Measurements from ENCODE around the gene FGR. TPM values are rescaled to one million over a fixed set of nuclear protein-coding genes. Genes with fewer than 3 reads are reported as not detected.

FGR gene
- total RNA-seq, 1 donor from 2014 or later: 28.6 TPM

DNA sequence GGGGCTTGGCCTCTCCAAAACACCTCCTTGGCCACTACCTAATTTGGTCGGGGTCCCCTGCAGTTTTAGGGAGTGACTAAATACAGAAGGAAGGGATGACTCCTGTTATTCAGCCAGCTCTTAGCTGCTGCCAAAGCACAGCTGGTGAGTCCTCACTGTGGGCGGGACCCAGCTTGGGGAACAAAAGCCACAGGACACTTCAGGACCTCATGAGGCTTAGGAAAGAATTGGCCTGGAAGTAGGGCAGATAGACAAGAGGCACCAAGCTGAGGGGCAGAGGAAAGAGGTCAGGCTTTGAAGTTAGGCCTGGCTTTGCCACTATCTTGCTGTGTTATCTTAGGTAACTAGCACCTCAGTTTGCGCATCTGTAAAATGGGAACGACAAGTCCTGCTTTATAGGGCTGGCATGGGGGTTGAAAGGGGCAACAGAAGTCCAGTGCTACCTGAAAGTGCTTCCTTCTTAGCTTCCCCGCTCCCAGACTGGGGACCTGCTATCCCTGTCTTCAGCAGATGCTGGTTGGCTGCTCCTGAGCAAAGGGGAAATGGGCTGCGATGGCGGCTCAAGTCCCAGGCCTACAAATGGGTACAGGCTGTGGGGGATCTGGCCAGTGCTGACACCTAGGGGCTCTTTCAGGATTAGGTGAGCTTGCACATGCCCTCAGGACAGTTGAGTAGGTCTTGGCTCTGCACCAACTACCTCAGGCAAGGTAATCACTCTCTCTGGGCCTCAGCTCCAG lies 21.3 kb upstream of the FGR start:
- H3K4me3 Mint-ChIP-seq: no peak overlapping the region
- POLR2A ChIA-PET: interaction anchor here (1.5 to 8.3 kb wide), 3 partner anchors 12 to 27 kb away, joined by 5 to 271 read pairs (median 6); partner anchors contain the start of gene FGR
- CTCF ChIA-PET: interaction anchor here (1.0 to 1.6 kb wide), 5 partner anchors 12 to 49 kb away, joined by 3 to 8 read pairs (median 4); no protein-coding TSS in a partner anchor
- H3K27me3 Mint-ChIP-seq: no peaks in the 10 kb centered on the region
- DNase-seq (no peak), ATAC-seq (ENCODE audit: low read depth) (no peak)
- H3K9me3 Mint-ChIP-seq: no peaks in the 10 kb centered on the region
- TF ChIP-seq, protein P1, sequence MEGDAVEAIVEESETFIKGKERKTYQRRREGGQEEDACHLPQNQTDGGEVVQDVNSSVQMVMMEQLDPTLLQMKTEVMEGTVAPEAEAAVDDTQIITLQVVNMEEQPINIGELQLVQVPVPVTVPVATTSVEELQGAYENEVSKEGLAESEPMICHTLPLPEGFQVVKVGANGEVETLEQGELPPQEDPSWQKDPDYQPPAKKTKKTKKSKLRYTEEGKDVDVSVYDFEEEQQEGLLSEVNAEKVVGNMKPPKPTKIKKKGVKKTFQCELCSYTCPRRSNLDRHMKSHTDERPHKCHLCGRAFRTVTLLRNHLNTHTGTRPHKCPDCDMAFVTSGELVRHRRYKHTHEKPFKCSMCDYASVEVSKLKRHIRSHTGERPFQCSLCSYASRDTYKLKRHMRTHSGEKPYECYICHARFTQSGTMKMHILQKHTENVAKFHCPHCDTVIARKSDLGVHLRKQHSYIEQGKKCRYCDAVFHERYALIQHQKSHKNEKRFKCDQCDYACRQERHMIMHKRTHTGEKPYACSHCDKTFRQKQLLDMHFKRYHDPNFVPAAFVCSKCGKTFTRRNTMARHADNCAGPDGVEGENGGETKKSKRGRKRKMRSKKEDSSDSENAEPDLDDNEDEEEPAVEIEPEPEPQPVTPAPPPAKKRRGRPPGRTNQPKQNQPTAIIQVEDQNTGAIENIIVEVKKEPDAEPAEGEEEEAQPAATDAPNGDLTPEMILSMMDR (IDR thresholded peaks at IDR 0.05): no peak
- intact Hi-C loops (cut with micrococcal nuclease): no loop called here
- H3K36me3 Mint-ChIP-seq (ENCODE audit: low read depth): peaks cover 3% of the 10 kb centered on the region
- peaks cover 49% of the 10 kb centered on the region for H3K4me1 Mint-ChIP-seq
- peak overlapping the region; percentile 66 for H3K27ac Mint-ChIP-seq

GRCh38 chr1:27655151-27655937 lies 20.4 kb upstream of the FGR start:
- CTCF ChIA-PET: interaction anchor here (1.4 to 1.6 kb wide), 2 partner anchors 11 to 14 kb away, joined by 3 to 8 read pairs; no protein-coding TSS in a partner anchor
- POLR2A ChIA-PET: interaction anchor here (1.5 to 8.3 kb wide), 3 partner anchors 11 to 26 kb away, joined by 5 to 271 read pairs (median 6); partner anchors contain the start of gene FGR
- H3K27me3 Mint-ChIP-seq: no peaks in the 10 kb centered on the region
- ATAC-seq (ENCODE audit: low read depth): no peak
- peak overlapping the region; percentile 4 for H3K27ac Mint-ChIP-seq
- peaks cover 39% of the 10 kb centered on the region for H3K4me1 Mint-ChIP-seq
- intact Hi-C loops (cut with micrococcal nuclease): no loop called here
- peaks cover 3% of the 10 kb centered on the region for H3K36me3 Mint-ChIP-seq (ENCODE audit: low read depth)
- TF ChIP-seq, protein P1 (IDR thresholded peaks at IDR 0.05): no peak
- DNase-seq: no peak
- no peaks in the 10 kb centered on the region for H3K9me3 Mint-ChIP-seq
- no peak overlapping the region for H3K4me3 Mint-ChIP-seq

DNA sequence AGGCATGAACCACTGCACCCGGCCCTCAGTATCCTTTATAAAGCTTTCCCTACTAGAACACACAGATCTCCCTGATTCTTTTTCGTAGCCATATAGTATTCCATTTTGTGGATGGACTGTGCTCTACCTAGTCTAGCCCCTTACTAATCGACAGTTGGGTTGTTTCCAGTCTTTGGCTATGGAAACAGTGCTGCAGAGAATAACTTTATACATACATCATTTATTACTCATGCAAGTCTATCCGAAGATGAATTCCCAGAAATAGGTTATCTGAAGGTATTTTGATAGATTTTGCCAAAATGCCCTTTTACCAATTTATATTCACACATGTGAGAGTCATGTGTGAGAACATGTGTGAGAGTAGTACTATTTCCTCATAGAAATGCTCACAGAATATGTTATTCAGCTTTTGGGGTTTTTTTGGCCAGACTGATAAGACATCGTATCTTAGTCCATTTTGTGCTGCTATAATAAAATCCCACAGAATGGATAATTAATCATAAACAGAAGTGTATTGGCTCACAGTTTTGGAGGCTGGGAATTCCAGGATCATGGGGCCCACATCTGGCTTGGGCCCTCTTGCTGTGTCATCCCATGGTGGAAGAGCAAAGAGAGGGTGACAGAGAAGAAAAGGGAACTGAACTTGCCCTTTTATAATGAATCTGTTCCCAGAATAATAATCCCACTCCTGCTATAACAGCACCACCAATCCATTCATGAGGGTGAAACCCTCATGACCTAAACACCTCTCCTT lies 17.3 kb upstream of the FGR start:
- POLR2A ChIA-PET: interaction anchor here (0.5 kb wide), 1 partner anchor 12 kb away, joined by 4 read pairs; no protein-coding TSS in a partner anchor
- Mint-ChIP-seq H3K4me3 (no peak overlapping the region), H3K36me3 (ENCODE audit: low read depth) (no peaks in the 10 kb centered on the region), H3K9me3 (no peaks in the 10 kb centered on the region), H3K27me3 (no peaks in the 10 kb centered on the region), H3K4me1 (peaks cover 14% of the 10 kb centered on the region), H3K27ac (no peak overlapping the region)
- intact Hi-C loops (cut with micrococcal nuclease): no loop called here
- ATAC-seq (ENCODE audit: low read depth): no peak
- TF ChIP-seq, protein P1 (IDR thresholded peaks at IDR 0.05): no peak
- no peak for DNase-seq
- CTCF ChIA-PET: interaction anchor here (1.8 kb wide), 1 partner anchor 9 kb away, joined by 6 read pairs; no protein-coding TSS in a partner anchor

- H3K27ac Mint-ChIP-seq: no peak overlapping the region
Measured at GRCh38 chr1:27650539-27651175, 15.7 kb upstream of the FGR start.

More at GRCh38 chr1:27650539-27651175, 15.7 kb upstream of the FGR start:
- no peaks in the 10 kb centered on the region for H3K36me3 Mint-ChIP-seq (ENCODE audit: low read depth)
- DNase-seq: no peak
- H3K27me3 Mint-ChIP-seq: no peaks in the 10 kb centered on the region
- ChIA-PET POLR2A (interaction anchor here (0.5 to 1.1 kb wide), 3 partner anchors 10 to 241 kb away, joined by 3 to 4 read pairs (median 3); no protein-coding TSS in a partner anchor), CTCF (interaction anchor here (0.8 to 3.3 kb wide), 4 partner anchors 8 to 42 kb away, joined by 3 to 16 read pairs (median 4); no protein-coding TSS in a partner anchor)
- TF ChIP-seq, protein P1 (IDR thresholded peaks at IDR 0.05): no peak
- no peak for ATAC-seq (ENCODE audit: low read depth)
- H3K4me3 Mint-ChIP-seq: no peak overlapping the region
- H3K4me1 Mint-ChIP-seq: peaks cover 7% of the 10 kb centered on the region
- no peaks in the 10 kb centered on the region for H3K9me3 Mint-ChIP-seq
- intact Hi-C loops (cut with micrococcal nuclease): no loop called here

Data from activated B cell treated with CpG ODN at 0.5 μM for 24 hours (primary cell).